Endodermal cell (in vitro differentiated cells): ENCODE measurements around the gene GRK4. TPM values are rescaled to one million over a fixed set of nuclear protein-coding genes. Genes with fewer than 3 reads are reported as not detected.

Experiments used
- DNase-seq: peaks from one replicate; pipeline ENCODE4 v3.0.0-alpha.2; 2017
- H3K27ac ChIP-seq: 2 replicates; pipeline ENCODE4 v1.5.1; 2013; ENCODE audit warnings: mild to moderate bottlenecking, low read depth, low read length, moderate library complexity
- H3K27me3 ChIP-seq: 2 replicates; pipeline ENCODE4 v1.6.1; 2013; ENCODE audit warnings: mild to moderate bottlenecking, low read length, moderate library complexity; ENCODE audit not compliant: insufficient read depth, control insufficient read depth, poor library complexity, severe bottlenecking
- H3K36me3 ChIP-seq: 2 replicates; pipeline ENCODE4 v1.7.0; 2013; ENCODE audit warnings: mild to moderate bottlenecking, low read length, moderate library complexity; ENCODE audit not compliant: control insufficient read depth, insufficient read depth
- H3K4me1 ChIP-seq: one replicate; pipeline ENCODE4 v1.7.0; 2013; ENCODE audit warnings: low read length; ENCODE audit not compliant: control insufficient read depth, insufficient read depth
- H3K4me3 ChIP-seq: 2 replicates; pipeline ENCODE4 v1.5.1; 2013; ENCODE audit warnings: mild to moderate bottlenecking, low read length, moderate library complexity
- H3K9ac ChIP-seq: 2 replicates; pipeline ENCODE4 v1.6.1; 2013; ENCODE audit warnings: mild to moderate bottlenecking, low read length, moderate library complexity; ENCODE audit not compliant: poor library complexity, severe bottlenecking; ENCODE audit errors: extremely low read depth
- H3K9me3 ChIP-seq: 2 replicates; pipeline ENCODE4 v1.6.1; 2013; ENCODE audit warnings: mild to moderate bottlenecking, low read length, moderate library complexity; ENCODE audit not compliant: control insufficient read depth
- H3K27ac Mint-ChIP-seq: 2 replicates; pipeline ENCODE4 v1.8.0; 2020; ENCODE audit warnings: mixed read lengths
- H3K27me3 Mint-ChIP-seq: 2 replicates; pipeline ENCODE4 v1.8.0; 2021; ENCODE audit warnings: mild to moderate bottlenecking, mixed read lengths; ENCODE audit not compliant: insufficient read depth
- H3K36me3 Mint-ChIP-seq: 2 replicates; pipeline ENCODE4 v1.8.0; 2020; ENCODE audit warnings: low read depth, mixed read lengths
- H3K4me1 Mint-ChIP-seq: 2 replicates; pipeline ENCODE4 v1.8.0; 2020; ENCODE audit warnings: mixed read lengths
- H3K4me3 Mint-ChIP-seq: 2 replicates; pipeline ENCODE4 v1.8.0; 2020; ENCODE audit warnings: mild to moderate bottlenecking, moderate library complexity, mixed read lengths
- H3K9me3 Mint-ChIP-seq: 2 replicates; pipeline ENCODE4 v1.8.0; 2020; ENCODE audit warnings: mild to moderate bottlenecking, mixed read lengths
- CTCF ChIP-seq: fragments of 200-600 bp; sonication (generic); conservative IDR thresholded peaks from 2 replicates; pipeline ENCODE4 v1.5.0; 2021; ENCODE audit warnings: antibody characterized with exemption, mild to moderate bottlenecking
- WGBS, 2 experiments: methylation state at CpG; one replicate each; pipeline versions ENCODE4 v1.1.5 to v1.1.7; 2013; ENCODE audit warnings: missing lambda C conversion rate in 2 of 2, mixed read lengths in 1 of 2; ENCODE audit not compliant: insufficient coverage in 1 of 2, insufficient read length in 1 of 2; 5-methylcytosine and 5-hydroxymethylcytosine counted together
- total RNA-seq, 2 donors: library from RNA; stranded (reverse); fragmentation: NEBNext Ultra II Directional in 1 of 2; extraction: Animal tissue kit (Norgen Biotek cat#: 25700) in 1 of 2; gene quantifications; 2 replicates in 1 of 2; 3 replicates in 1 of 2; pipeline ENCODE4 v1.2.1, GENCODE V29; 2021

The GRK4 gene
- total RNA-seq, 2 donors from 2014 or later, result 2.8 to 4.2 TPM

GRCh38 chr4:2949782-2950125 lies 13.6 kb upstream of the GRK4 start:
- no peak overlapping the region for H3K9ac ChIP-seq
- no peak overlapping the region for H3K4me3 ChIP-seq
- H3K9me3 ChIP-seq, result no peaks in the 10 kb centered on the region
- no peak overlapping the region for H3K27ac ChIP-seq
- Mint-ChIP-seq H3K27ac (no peak overlapping the region), H3K27me3 (no peaks in the 10 kb centered on the region), H3K9me3 (peaks cover under 1% of the 10 kb centered on the region), H3K4me3 (no peak overlapping the region), H3K36me3 (peaks cover 86% of the 10 kb centered on the region), H3K4me1 (no peaks in the 10 kb centered on the region)
- H3K36me3 ChIP-seq, result peaks cover 93% of the 10 kb centered on the region
- no peak for TF ChIP-seq CTCF
- no peak for DNase-seq
- 94 to 97% methylated on average over 11 of the region's 11 CpGs for WGBS, 2 experiments
- no peaks in the 10 kb centered on the region for H3K27me3 ChIP-seq
- H3K4me1 ChIP-seq, result peaks cover 3% of the 10 kb centered on the region

- Mint-ChIP-seq H3K27ac (no peak overlapping the region), H3K4me1 (no peaks in the 10 kb centered on the region), H3K9me3 (peaks cover 4% of the 10 kb centered on the region), H3K4me3 (no peak overlapping the region), H3K36me3 (peaks cover 84% of the 10 kb centered on the region), H3K27me3 (no peaks in the 10 kb centered on the region)
- Histone ChIP-seq H3K27me3 (no peaks in the 10 kb centered on the region), H3K4me3 (no peak overlapping the region), H3K9ac (no peak overlapping the region), H3K9me3 (peaks cover under 1% of the 10 kb centered on the region), H3K36me3 (peaks cover 89% of the 10 kb centered on the region), H3K27ac (no peak overlapping the region), H3K4me1 (peaks cover 3% of the 10 kb centered on the region)
- DNase-seq, result no peak
- WGBS, 2 experiments, result 94 to 97% methylated on average over 11 to 16 of the region's 16 CpGs
- TF ChIP-seq CTCF, result no peak
Observed at GRCh38 chr4:2950221-2950989, 13.0 kb upstream of the GRK4 start.

GRCh38 chr4:2953496-2953895 lies 9.9 kb upstream of the GRK4 start:
- no peak overlapping the region for H3K4me3 ChIP-seq
- H3K36me3 ChIP-seq, result peaks cover 92% of the 10 kb centered on the region
- no peaks in the 10 kb centered on the region for H3K4me1 ChIP-seq
- Mint-ChIP-seq H3K27ac (no peak overlapping the region), H3K4me3 (no peak overlapping the region), H3K27me3 (no peaks in the 10 kb centered on the region), H3K4me1 (peaks cover 2% of the 10 kb centered on the region), H3K36me3 (peaks cover 86% of the 10 kb centered on the region), H3K9me3 (peaks cover 13% of the 10 kb centered on the region)
- 92 to 93% methylated on average over 2 to 6 of the region's 6 CpGs for WGBS, 2 experiments
- TF ChIP-seq CTCF, result no peak
- H3K9ac ChIP-seq, result no peak overlapping the region
- peaks cover 14% of the 10 kb centered on the region for H3K9me3 ChIP-seq
- no peaks in the 10 kb centered on the region for H3K27me3 ChIP-seq
- DNase-seq, result no peak
- H3K27ac ChIP-seq, result no peak overlapping the region
